A673 (cell line): ENCODE results near the gene INSR.

Experiments used
- EZH2 ChIP-seq: fragments of 200-600 bp; sonication (generic); IDR thresholded peaks from 2 replicates; pipeline ENCODE4 v1.6.1; 2017; ENCODE audit warnings: borderline replicate concordance, low read depth, mild to moderate bottlenecking, mixed read lengths, antibody characterized with exemption, low read length; ENCODE audit not compliant: poor library complexity, severe bottlenecking
- TF ChIP-seq, protein P1 (sequence below): fragments of 300-800, 200-600 bp; sonication (generic); conservative IDR thresholded peaks from 2 replicates; pipeline ENCODE4 v1.5.1; 2017; ENCODE audit warnings: low read depth, mild to moderate bottlenecking, antibody characterized with exemption, low read length, moderate library complexity, mixed read lengths

DNA sequence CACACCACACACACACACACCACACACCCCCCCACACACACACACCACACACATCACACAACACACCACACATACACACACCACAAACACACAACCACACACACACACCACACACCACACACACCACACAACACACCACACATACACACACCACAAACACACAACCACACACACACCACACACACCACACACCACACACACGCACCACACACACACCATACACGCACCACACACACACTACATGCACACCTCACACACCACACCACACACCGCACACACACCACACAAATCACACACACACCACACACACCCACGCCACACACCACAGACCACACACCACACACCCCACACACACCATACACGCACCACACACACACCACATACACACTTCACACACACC is 141.2 kb downstream of the INSR start:
- no peak for TF ChIP-seq EZH2
- TF ChIP-seq, protein P1, sequence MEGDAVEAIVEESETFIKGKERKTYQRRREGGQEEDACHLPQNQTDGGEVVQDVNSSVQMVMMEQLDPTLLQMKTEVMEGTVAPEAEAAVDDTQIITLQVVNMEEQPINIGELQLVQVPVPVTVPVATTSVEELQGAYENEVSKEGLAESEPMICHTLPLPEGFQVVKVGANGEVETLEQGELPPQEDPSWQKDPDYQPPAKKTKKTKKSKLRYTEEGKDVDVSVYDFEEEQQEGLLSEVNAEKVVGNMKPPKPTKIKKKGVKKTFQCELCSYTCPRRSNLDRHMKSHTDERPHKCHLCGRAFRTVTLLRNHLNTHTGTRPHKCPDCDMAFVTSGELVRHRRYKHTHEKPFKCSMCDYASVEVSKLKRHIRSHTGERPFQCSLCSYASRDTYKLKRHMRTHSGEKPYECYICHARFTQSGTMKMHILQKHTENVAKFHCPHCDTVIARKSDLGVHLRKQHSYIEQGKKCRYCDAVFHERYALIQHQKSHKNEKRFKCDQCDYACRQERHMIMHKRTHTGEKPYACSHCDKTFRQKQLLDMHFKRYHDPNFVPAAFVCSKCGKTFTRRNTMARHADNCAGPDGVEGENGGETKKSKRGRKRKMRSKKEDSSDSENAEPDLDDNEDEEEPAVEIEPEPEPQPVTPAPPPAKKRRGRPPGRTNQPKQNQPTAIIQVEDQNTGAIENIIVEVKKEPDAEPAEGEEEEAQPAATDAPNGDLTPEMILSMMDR: no peak
